Measurements from ENCODE around the gene PTRH2.
"Not testable (repeated sequence)": the region's sequence is repeated elsewhere in the genome, so short reads cannot be mapped to it uniquely, and the experiment has no call there.

PTRH2 gene

GRCh38 chr17:59707149-59707970 lies at the start of gene PTRH2, which contains the start of gene VMP1:
TSS of gene PTRH2 (minus strand) at chr17:59707430. CDS start at chr17:59697978, 9,452 bp downstream.
TSS of gene VMP1 (plus strand) at chr17:59707654. CDS start at chr17:59731447, 23,793 bp downstream.
- Histone ChIP-seq H3K4me1 (ENCODE audit: control insufficient read depth, insufficient read depth, low read length) (no peaks in the 10 kb centered on the region), H3K9me3 (ENCODE audit: control insufficient read depth, insufficient read depth, low read length) (no peaks in the 10 kb centered on the region), H3K4me3 (ENCODE audit: low read length) (peak within 1 kb of the TSS; percentile 86), H3K36me3 (ENCODE audit: control insufficient read depth, insufficient read depth, low read length) (no peaks in the 10 kb centered on the region), H3K27ac (ENCODE audit: low read length) (no peak within 1 kb of the TSS), H3K27me3 (ENCODE audit: control insufficient read depth, insufficient read depth, low read length) (no peaks in the 10 kb centered on the region)
- peak; percentile 98 for DNase-seq (ENCODE audit: low read depth, low spot score)
- WGBS (ENCODE audit: insufficient coverage, insufficient read length), result no CpG with 5 or more reads among the region's 45 CpGs

DNA sequence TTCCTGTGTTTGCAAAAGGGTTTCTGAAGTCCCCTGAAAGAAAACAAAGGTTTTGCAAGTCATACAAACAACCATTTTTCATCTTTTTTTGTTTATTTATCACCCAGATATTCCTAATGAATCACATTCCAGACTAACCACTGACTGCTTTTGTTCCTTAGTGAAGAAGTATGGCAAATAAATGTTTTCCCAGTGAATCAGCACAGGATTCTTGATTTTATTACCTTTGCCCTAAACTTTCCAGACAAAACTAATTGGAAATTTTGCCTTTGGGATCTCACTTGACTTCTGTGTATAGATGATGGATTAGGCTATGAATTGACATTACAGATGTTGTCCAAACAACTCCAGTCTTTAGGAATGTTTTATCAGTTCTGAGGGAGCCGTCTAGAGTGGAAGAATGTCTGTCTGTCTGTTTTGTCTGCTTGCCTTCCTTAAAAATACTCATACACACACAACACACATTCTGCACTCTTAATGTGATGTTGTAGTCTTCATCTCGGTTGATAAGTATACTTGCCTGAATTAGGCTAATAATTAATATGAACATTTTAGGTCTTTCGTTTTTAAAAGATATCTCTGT lies 49.1 kb upstream of the PTRH2 start:
- DNase-seq (ENCODE audit: low read depth, low spot score), result no peak

GRCh38 chr17:59755069-59755468 lies 47.8 kb upstream of the PTRH2 start:
- not testable (repeated sequence) for DNase-seq (ENCODE audit: low read depth, low spot score); H3K4me1 ChIP-seq (ENCODE audit: control insufficient read depth, insufficient read depth, low read length); H3K36me3 ChIP-seq (ENCODE audit: control insufficient read depth, insufficient read depth, low read length); H3K9me3 ChIP-seq (ENCODE audit: control insufficient read depth, insufficient read depth, low read length); H3K27me3 ChIP-seq (ENCODE audit: control insufficient read depth, insufficient read depth, low read length); H3K4me3 ChIP-seq (ENCODE audit: low read length); H3K27ac ChIP-seq (ENCODE audit: low read length)
- WGBS (ENCODE audit: insufficient coverage, insufficient read length), result no CpG with 5 or more reads among the region's 12 CpGs

More for the DNA sequence above, 49.1 kb upstream of the PTRH2 start:
- no peaks in the 10 kb centered on the region for H3K27me3 ChIP-seq (ENCODE audit: control insufficient read depth, insufficient read depth, low read length)
- no peaks in the 10 kb centered on the region for H3K4me1 ChIP-seq (ENCODE audit: control insufficient read depth, insufficient read depth, low read length)
- H3K9me3 ChIP-seq (ENCODE audit: control insufficient read depth, insufficient read depth, low read length), result no peaks in the 10 kb centered on the region
- H3K4me3 ChIP-seq (ENCODE audit: low read length), result no peak overlapping the region
- H3K27ac ChIP-seq (ENCODE audit: low read length), result no peak overlapping the region
- no peaks in the 10 kb centered on the region for H3K36me3 ChIP-seq (ENCODE audit: control insufficient read depth, insufficient read depth, low read length)
- no CpG with 5 or more reads among the region's 3 CpGs for WGBS (ENCODE audit: insufficient coverage, insufficient read length)

- Histone ChIP-seq H3K27ac (ENCODE audit: low read length) (no peak overlapping the region), H3K36me3 (ENCODE audit: control insufficient read depth, insufficient read depth, low read length) (no peaks in the 10 kb centered on the region), H3K27me3 (ENCODE audit: control insufficient read depth, insufficient read depth, low read length) (no peaks in the 10 kb centered on the region), H3K4me3 (ENCODE audit: low read length) (no peak overlapping the region), H3K9me3 (ENCODE audit: control insufficient read depth, insufficient read depth, low read length) (no peaks in the 10 kb centered on the region), H3K4me1 (ENCODE audit: control insufficient read depth, insufficient read depth, low read length) (no peaks in the 10 kb centered on the region)
- no peak for DNase-seq (ENCODE audit: low read depth, low spot score)
These were observed 47.3 kb upstream of the PTRH2 start for GRCh38 chr17:59754552-59754951.

- no peak overlapping the region for H3K27ac ChIP-seq (ENCODE audit: low read length)
- no peaks in the 10 kb centered on the region for H3K4me1 ChIP-seq (ENCODE audit: control insufficient read depth, insufficient read depth, low read length)
- no peaks in the 10 kb centered on the region for H3K9me3 ChIP-seq (ENCODE audit: control insufficient read depth, insufficient read depth, low read length)
- H3K36me3 ChIP-seq (ENCODE audit: control insufficient read depth, insufficient read depth, low read length), result no peaks in the 10 kb centered on the region
- no peak overlapping the region for H3K4me3 ChIP-seq (ENCODE audit: low read length)
- no peaks in the 10 kb centered on the region for H3K27me3 ChIP-seq (ENCODE audit: control insufficient read depth, insufficient read depth, low read length)
- no CpG with 5 or more reads among the region's 3 CpGs for WGBS (ENCODE audit: insufficient coverage, insufficient read length)
- DNase-seq (ENCODE audit: low read depth, low spot score), result peak; percentile 50
These were observed 46.6 kb upstream of the PTRH2 start for GRCh38 chr17:59753522-59754467.

- Histone ChIP-seq H3K27ac (ENCODE audit: low read length) (no peak overlapping the region), H3K4me3 (ENCODE audit: low read length) (no peak overlapping the region), H3K9me3 (ENCODE audit: control insufficient read depth, insufficient read depth, low read length) (no peaks in the 10 kb centered on the region), H3K4me1 (ENCODE audit: control insufficient read depth, insufficient read depth, low read length) (no peaks in the 10 kb centered on the region), H3K27me3 (ENCODE audit: control insufficient read depth, insufficient read depth, low read length) (no peaks in the 10 kb centered on the region), H3K36me3 (ENCODE audit: control insufficient read depth, insufficient read depth, low read length) (no peaks in the 10 kb centered on the region)
- no CpG with 5 or more reads among the region's 7 CpGs for WGBS (ENCODE audit: insufficient coverage, insufficient read length)
- DNase-seq (ENCODE audit: low read depth, low spot score), result no peak
These were observed 45.7 kb upstream of the PTRH2 start for GRCh38 chr17:59752922-59753321.

- Histone ChIP-seq H3K4me3 (ENCODE audit: low read length) (no peak overlapping the region), H3K36me3 (ENCODE audit: control insufficient read depth, insufficient read depth, low read length) (no peaks in the 10 kb centered on the region), H3K27ac (ENCODE audit: low read length) (no peak overlapping the region), H3K9me3 (ENCODE audit: control insufficient read depth, insufficient read depth, low read length) (no peaks in the 10 kb centered on the region), H3K4me1 (ENCODE audit: control insufficient read depth, insufficient read depth, low read length) (no peaks in the 10 kb centered on the region), H3K27me3 (ENCODE audit: control insufficient read depth, insufficient read depth, low read length) (no peaks in the 10 kb centered on the region)
- no peak for DNase-seq (ENCODE audit: low read depth, low spot score)
These were observed 45.2 kb upstream of the PTRH2 start for GRCh38 chr17:59752446-59752845.

GRCh38 chr17:59751955-59752413 lies 44.8 kb upstream of the PTRH2 start:
- Histone ChIP-seq H3K4me1 (ENCODE audit: control insufficient read depth, insufficient read depth, low read length) (no peaks in the 10 kb centered on the region), H3K4me3 (ENCODE audit: low read length) (no peak overlapping the region), H3K27ac (ENCODE audit: low read length) (no peak overlapping the region), H3K27me3 (ENCODE audit: control insufficient read depth, insufficient read depth, low read length) (no peaks in the 10 kb centered on the region), H3K9me3 (ENCODE audit: control insufficient read depth, insufficient read depth, low read length) (no peaks in the 10 kb centered on the region), H3K36me3 (ENCODE audit: control insufficient read depth, insufficient read depth, low read length) (no peaks in the 10 kb centered on the region)
- no peak for DNase-seq (ENCODE audit: low read depth, low spot score)
- WGBS (ENCODE audit: insufficient coverage, insufficient read length), result no CpG with 5 or more reads among the region's 11 CpGs

DNA sequence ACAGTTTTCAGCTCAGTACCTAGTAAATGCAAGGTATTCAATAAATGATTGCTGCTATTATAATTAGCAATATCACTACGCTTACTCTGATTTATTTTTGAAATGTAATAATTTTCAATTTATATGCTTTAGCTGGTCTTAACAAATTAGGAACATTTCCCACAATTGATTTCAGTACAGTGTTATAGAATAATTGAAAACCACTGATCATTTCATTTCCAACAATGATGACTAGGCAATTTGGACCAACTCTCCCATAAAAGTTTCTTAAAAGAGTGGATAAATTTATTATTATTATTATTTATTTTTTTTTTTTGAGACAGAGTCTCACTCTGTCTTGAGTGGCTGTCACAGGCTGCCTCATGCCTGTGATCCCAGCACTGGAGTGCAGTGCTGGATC lies 41.4 kb upstream of the PTRH2 start:
- WGBS (ENCODE audit: insufficient coverage, insufficient read length), result no CpG with 5 or more reads among the region's 1 CpG

GRCh38 chr17:59746849-59747445 lies 39.7 kb upstream of the PTRH2 start:
- no peak for DNase-seq (ENCODE audit: low read depth, low spot score)
- Histone ChIP-seq H3K27ac (ENCODE audit: low read length) (no peak overlapping the region), H3K4me1 (ENCODE audit: control insufficient read depth, insufficient read depth, low read length) (no peaks in the 10 kb centered on the region), H3K36me3 (ENCODE audit: control insufficient read depth, insufficient read depth, low read length) (no peaks in the 10 kb centered on the region), H3K4me3 (ENCODE audit: low read length) (no peak overlapping the region), H3K9me3 (ENCODE audit: control insufficient read depth, insufficient read depth, low read length) (no peaks in the 10 kb centered on the region), H3K27me3 (ENCODE audit: control insufficient read depth, insufficient read depth, low read length) (no peaks in the 10 kb centered on the region)
- no CpG with 5 or more reads among the region's 4 CpGs for WGBS (ENCODE audit: insufficient coverage, insufficient read length)

More for the DNA sequence above, 41.4 kb upstream of the PTRH2 start:
- H3K36me3 ChIP-seq (ENCODE audit: control insufficient read depth, insufficient read depth, low read length), result no peaks in the 10 kb centered on the region
- H3K9me3 ChIP-seq (ENCODE audit: control insufficient read depth, insufficient read depth, low read length), result no peaks in the 10 kb centered on the region
- no peaks in the 10 kb centered on the region for H3K27me3 ChIP-seq (ENCODE audit: control insufficient read depth, insufficient read depth, low read length)
- H3K27ac ChIP-seq (ENCODE audit: low read length), result no peak overlapping the region
- H3K4me3 ChIP-seq (ENCODE audit: low read length), result no peak overlapping the region
- no peaks in the 10 kb centered on the region for H3K4me1 ChIP-seq (ENCODE audit: control insufficient read depth, insufficient read depth, low read length)
- DNase-seq (ENCODE audit: low read depth, low spot score), result no peak

Data from iPS DF 6.9 (cell line).